Left cardiac atrium (tissue), 4 donors: ENCODE measurements around the gene ESPL1. TPM values are rescaled to one million over a fixed set of nuclear protein-coding genes. Genes with fewer than 3 reads are reported as not detected.

ENCODE experiments used
- ATAC-seq, 2 donors: fragments of 200-7000 bp; cut with Tn5 transposase; one replicate each; pipeline ENCODE4 v1.9.1; 2020; ENCODE audit warnings: mild to moderate bottlenecking in 2 of 2, moderate library complexity in 2 of 2
- DNase-seq: peaks from one replicate; pipeline ENCODE4 v3.0.0-alpha.2; 2020
- intact Hi-C, 2 donors: fragments of 100-400 bp; cut with DNase I; formaldehyde crosslinking; loops; one replicate each; pipeline versions ENCODE4 v1.14.1 to v1.15.1; 2022 to 2023
- long read RNA-seq: library from polyadenylated mRNA; unstranded; transcript quantifications from one replicate; pipeline ENCODE4 v2.0.0, GENCODE V29; 2021
- total RNA-seq, 2 donors: library from RNA; stranded (reverse); fragmentation: NEBNext Ultra II Directional; extraction: Animal tissue kit (Norgen Biotek cat#: 25700); gene quantifications; one replicate each; pipeline ENCODE4 v1.2.1, GENCODE V29; 2021
- donor health status: DM: no; HTN: yes; CAD: no.
- donor health status: DM: no; HTN: yes; CAD: no; lungs with severe emphysema.
- donor health status: DM: yes; HTN: yes; CAD: no.
- donor health status: Dilated cardiomyopathy.

Gene ESPL1
- total RNA-seq = 1 to 10 TPM in 1 of 2 donors, under 1 TPM in 1; 0.58 to 1.3 TPM
- long read RNA-seq = 0 reads

DNA sequence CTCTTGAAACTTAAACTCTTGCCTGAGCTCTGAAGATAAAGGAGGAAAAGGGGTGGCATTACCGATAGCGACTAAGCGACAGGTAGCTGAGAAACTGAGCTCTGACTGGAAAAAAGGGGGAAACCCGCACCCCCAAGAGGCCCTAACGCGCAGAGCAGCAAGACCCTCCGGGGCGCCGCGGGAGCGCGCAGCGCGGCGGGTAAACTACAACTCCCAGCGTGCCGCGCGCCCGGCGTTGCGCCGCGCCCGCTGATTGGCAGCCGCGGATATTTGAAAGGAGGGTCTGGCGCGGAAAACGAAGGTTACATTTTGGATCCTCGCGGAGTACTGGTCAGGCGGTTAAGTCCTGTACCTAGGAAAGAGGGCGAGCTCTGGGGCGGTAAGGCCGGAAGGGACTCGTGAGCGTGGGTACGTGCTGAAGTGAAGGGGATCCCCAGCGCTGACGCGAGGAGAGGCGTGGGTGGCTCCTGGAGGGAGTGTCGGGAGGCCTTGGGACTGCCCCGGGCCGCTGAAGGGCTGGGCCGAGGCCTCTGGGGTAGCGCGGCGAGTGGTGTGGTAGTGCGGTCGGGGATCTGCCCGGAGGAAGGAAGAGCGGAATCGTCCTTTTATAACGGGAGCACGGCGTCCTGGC is at the start of gene ESPL1:
Gene ESPL1, plus strand, starts transcription at position 301 of the 631 bp plus-strand sequence. CDS start 468 bp downstream, outside the sequence.
- intact Hi-C loops = loop anchor here in 1 of 2 donors (5.0 kb wide), 1 partner anchor 46 kb away; no protein-coding TSS in a partner anchor
- peak; percentile 95 to 96 for ATAC-seq

DNA sequence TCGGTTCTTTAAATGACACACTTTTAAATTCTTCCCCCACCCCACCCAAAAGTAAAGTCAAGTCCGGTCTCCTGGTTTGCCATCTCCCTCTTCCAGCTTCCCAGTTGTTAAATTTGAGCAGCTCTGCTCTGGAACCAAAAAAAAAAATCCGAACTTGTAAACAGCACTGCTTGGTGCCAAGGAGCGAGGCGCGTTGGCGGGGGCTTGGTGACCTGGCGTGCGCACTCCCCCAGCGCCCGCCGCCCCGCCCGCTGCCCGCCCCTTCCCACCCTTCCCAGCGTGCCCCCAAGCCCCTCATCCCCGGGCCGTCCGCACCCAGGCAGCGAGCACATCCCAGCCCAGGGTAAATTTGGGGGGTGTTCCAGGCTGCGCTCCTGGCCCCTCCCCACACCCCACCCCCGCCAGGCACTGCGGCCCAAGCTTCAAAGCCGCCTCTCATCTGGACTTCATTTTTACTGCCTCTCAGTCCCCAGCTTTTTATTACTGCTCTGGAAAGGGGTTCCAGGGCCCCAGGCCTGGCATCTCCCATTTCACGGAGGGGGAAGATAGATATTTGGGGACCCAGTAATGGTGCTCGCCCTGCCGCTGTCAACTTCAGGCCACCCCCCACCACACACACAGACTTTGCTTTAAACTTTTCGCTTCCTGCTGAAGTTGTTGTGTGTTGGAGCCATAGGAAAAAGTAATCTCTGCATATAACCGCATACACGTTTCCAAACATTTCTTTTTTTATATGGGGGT is 49.4 kb upstream of the ESPL1 start:
- no peak for DNase-seq
- no peak for ATAC-seq
- intact Hi-C loops = no loop called here

More for the DNA sequence above, at the start of gene ESPL1:
- DNase-seq = peak; percentile 81

DNA sequence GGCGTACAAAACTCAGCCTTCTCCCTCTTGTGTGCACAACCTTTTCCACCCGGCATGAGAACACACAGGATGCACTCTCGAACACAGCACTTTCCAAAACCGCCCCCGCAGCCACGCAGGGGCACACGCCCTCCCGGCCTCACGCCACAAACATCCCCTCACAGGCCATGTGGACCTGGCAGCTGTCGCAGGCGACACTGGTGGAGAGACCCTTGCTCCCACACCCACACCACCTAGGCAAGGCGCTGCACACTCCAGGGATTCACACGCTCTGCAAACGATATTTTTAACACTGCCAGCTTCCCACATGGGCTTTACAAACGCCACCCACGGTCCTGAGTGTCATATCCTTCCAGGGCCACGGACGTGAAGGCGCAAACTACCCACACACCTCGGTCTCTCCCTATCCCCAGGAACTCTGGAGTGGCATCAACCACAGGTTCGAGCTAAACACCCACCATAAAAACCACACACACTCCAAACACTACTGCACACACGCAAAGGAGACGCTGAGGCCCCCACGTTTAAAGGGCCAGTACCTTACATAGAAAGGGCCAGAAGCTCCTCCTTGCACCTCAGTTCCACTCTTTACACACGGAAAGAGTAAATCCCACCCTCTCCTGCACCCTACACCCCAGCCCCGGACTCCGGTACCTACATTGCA is 48.7 kb upstream of the ESPL1 start:
- ATAC-seq (no peak), DNase-seq (peak; percentile 63)
- intact Hi-C loops = no loop called here

DNA sequence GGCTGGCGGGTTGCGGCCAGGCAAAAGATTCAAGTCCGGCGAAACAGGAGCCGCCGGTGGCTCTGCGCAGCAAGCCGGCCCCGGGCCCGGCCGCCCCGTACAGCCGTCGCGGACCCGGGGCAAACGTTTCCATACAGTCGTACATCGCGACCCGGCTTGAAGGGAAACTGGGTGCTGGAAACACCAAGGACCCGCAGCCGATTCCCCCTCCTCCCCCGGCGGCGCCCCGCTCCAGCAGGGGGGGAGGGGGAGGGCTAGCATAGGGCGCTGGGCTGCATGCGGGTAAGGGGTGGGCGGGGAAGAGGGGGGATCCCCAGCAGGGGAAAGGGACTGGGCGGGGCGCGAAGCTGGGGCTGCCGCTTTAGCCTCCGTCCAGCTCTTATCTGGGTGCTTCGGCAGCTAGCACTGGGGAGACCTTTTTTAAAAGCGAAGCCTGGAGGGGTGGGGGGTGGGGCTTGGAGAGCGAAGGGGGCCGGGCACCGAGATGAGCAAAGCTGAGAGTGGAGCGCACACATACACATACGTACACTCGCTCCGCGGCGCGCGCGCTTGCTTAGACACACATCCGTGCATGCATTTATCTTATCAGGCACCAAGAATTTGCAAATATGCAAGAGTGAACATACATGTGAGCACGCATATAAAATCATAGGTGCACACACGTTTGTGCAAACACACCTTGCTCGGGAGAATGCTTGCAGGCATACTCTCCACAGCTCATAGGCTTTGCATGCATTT is 48.0 kb upstream of the ESPL1 start:
- peak; percentile 39 to 47 for ATAC-seq
- intact Hi-C loops = loop anchor here in 1 of 2 donors (1.0 to 5.0 kb wide), 2 partner anchors 47 to 101 kb away; partner anchors contain the start of genes AAAS and ESPL1
- peak; percentile 73 for DNase-seq

DNA sequence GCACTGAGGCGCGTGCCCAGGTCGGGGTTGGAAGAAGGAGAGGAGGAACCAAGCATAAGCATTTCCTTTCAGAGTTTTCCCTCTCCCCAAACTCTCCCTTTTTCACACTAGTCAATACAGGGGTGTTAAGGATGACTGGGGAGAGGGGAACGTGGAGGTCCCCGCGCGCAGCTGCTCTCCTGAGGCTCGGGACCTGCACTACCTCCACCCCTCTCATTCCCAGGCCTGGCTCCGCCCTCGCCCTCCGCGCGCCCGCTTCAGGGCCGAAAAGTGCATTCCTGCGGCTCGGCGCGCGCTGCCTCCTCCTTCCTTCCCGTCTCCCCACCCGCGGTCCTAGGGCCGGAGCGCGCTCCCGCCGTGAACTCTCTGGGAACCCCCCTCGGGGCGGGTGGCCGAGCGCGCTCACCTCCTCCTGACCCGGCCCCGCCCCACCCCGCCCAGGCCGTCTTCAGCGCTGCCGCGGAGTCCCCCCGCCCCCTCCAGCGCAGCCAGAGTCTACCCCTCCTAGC is 47.4 kb upstream of the ESPL1 start:
- DNase-seq (peak; percentile 94), ATAC-seq (peak; percentile 87 to 93)
- intact Hi-C loops = loop anchor here in 1 of 2 donors (1.0 to 5.0 kb wide), 2 partner anchors 47 to 101 kb away; partner anchors contain the start of genes AAAS and ESPL1

DNA sequence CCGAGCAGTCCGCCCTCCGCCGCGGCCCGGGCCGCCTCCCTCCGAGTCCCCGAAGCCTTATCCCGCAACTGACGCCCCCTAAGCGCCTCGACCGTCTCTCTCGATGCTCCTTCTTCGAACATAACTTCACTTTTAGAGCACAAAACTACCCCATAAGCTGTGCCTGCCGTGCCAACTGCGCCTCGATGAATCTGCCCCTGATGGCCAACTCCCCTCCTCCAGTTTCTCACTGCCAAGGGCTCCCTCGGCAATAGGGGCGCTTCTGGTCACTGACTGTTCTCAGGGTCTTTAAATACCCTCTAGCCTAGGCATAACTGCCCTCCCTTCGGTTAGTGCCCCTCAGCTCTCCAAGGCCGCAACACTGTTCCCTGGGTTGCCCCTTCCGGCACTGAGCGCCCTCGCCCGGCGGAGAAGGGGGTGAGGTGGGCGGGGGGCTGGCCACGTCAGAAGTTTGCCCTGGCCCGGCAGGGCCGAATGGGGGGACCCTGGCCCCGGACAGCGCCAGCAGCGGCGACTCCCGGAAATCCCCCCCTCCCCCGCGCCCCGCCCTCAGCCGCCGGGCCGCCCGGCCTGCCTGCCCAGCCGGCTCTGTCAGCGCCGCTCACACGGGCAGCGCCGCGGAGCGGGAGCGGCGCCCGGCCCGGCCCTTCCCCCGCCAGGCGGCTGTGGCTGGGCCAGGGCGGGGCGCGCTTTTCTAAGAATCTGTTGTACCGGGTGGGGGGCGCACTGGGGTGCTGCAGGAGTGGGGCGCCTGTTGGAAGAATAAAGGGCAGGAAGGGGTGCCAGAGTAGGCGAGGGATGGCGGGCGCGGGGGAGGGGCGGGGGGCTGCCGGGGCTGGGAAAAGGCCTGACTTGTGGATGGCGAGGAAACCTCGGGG is 46.7 kb upstream of the ESPL1 start:
- peak; percentile 63 to 66 for ATAC-seq
- intact Hi-C loops = loop anchor here in 1 of 2 donors (5.0 kb wide), 1 partner anchor 46 kb away; the partner anchor contains the start of gene ESPL1
- DNase-seq = peak; percentile 79

DNA sequence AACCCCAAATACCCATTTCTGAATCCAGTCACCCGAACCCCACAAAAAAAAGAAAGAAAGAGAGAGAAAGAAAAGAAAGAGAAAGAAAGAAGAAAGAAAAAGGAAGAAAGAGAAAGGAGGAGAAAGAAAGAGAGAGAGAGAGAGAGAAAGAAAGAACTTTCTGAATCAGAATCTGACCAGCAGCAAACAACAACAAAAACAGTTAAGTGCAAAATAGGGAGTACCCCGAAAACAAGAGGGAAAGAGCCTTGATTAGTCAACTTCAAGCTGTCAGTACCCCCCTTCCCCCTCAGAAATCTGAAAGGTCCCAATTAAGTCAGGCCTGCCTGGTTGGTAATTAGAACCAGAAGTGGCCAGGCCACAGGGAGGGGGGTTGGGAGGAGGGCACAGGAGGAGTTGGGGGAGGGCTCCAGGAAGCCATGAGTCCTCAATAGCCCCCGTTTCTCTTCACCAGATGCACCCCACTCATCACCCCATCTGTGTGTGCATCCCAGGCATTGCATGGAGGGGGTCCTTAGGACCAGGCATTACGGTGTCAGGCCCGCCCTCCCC is 45.9 kb upstream of the ESPL1 start:
- ATAC-seq = no peak
- no peak for DNase-seq
- intact Hi-C loops = loop anchor here in 1 of 2 donors (5.0 kb wide), 1 partner anchor 45 kb away; the partner anchor contains the start of gene ESPL1

DNA sequence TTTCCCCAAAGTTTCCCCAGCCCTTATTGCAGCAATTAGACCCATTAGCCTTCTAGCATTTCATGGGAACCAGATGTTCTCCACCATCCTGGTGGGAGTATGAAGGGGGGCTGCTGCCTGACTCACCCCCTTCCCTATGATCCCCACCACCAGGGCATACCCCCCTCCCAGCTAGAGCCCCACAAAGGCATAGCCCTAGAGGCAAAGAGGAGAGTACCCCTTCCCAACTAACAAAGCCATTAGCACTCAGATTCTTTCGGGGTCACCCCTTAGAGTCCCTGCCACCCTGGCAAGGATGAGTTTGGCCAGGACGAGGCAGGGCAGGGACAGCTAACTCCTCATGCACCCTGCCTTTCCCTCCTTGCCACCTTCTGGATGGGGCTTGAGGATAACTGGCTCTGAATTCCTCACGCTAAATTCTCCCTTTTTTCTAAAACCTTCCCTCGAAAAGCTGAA is 45.3 kb upstream of the ESPL1 start:
- intact Hi-C loops = loop anchor here in 1 of 2 donors (5.0 kb wide), 1 partner anchor 44 kb away; the partner anchor contains the start of gene ESPL1
- DNase-seq = no peak
- no peak for ATAC-seq

DNA sequence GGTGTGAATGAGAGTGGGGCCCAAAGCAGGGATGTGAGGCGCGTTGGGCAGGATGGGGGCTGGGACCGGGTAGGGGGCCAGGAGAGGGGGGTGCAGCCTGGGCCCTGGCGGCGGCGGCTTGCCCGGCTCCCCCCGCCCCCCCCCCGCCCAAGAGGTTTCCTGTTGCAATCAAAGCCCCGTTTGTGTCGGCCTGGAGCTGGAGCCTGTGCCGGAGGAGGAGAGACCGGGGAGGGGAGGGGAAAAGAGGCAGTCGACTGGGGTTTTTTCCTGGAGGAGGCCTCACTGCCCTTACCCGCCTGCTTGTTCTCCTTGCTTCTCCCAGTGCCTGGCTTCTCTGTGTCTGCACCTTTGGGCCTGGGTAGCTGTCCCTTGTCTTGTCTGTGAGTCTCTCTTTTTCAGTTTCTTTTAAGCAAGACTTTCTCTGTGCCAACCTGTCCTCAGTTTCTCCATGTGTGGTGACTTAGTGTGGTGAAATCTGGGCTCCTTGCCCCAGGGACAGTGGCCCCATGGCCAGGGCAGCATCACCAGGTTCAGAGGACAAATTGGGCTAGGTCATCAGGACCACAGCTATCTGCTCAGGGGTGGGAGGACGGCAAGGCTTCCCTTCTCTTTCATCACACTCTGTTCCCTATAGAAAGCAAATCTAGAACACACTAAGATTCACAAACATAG is 44.6 kb upstream of the ESPL1 start:
- intact Hi-C loops = loop anchor here in 1 of 2 donors (5.0 kb wide), 1 partner anchor 44 kb away; the partner anchor contains the start of gene ESPL1
- no peak for ATAC-seq
- DNase-seq = peak; percentile 62

DNA sequence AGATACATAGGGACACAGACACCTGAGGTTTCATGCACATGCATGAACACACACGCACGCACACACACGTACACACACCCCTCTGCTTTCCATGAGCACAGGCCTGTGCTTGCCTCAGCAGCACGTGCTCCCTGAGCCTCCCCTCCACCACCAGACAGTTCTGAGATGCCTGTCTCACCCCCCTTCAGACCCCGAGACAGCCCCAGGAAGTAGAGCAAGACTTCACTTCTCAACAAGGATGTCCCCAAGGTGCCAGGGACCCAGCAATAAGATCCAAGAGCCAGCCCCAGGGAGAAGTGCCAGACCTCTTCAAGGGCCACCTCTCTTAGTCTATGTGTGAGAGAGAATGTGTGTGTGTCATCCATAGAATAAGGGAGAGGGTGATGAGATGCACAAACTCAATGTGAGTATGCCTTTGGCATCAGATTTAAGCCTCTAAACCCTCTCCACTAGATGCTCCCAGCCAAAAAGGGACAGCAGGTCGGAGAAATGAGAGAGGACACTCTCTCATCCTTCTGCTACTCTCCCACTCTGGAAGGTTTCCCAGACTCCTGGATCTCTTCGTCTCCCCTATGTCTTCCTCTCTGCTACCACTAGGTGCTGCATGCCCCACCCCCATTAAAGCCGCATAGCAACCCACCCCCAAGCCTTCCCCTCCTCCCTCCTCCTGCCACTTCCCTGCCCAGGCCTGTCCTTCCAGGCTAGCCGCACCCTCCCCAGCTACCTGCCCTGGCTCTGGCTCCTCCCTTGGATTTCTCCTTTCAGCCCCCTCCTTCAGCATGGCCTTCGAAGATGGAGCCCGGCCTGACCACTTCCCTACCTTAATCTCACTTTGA is 43.8 kb upstream of the ESPL1 start:
- ATAC-seq (no peak), DNase-seq (no peak)
- intact Hi-C loops = loop anchor here in 1 of 2 donors (5.0 kb wide), 1 partner anchor 43 kb away; the partner anchor contains the start of gene ESPL1

DNA sequence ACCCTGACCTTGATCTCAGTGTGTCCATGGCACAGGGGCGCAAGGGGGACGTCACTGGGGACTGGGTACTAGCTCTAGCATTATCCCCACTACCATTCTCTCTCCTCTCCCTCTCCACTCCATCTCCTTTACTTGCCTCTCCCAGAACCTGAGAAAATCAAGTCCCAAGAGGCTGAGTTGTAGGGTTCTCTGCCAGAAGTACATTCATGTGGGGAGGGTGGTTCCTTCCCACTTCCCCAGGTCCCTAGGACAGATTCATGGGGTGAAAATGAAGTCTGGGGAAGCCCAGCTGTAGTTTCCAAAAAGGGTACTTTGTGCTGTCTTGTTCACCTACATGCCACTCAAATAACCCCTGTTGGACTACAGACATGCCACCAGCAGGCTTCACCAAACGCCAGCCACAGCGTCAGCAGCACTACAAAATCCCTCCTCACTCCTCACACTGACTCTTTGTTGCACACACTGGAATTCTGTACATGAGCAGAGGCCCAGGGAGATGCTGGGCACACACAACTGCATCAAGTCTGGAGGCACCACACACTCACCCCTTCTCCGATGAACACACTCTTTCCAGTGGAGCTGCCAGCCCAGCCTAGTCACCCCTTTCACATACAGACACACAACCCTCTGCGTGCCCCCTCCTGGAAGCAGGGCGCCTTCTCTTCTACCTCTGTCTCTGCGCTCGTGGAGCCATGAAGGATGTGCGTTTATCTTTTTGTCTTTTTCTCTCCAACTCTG is 43.0 kb upstream of the ESPL1 start:
- no peak for ATAC-seq
- no peak for DNase-seq
- intact Hi-C loops = loop anchor here in 1 of 2 donors (5.0 kb wide), 1 partner anchor 42 kb away; the partner anchor contains the start of gene ESPL1

DNA sequence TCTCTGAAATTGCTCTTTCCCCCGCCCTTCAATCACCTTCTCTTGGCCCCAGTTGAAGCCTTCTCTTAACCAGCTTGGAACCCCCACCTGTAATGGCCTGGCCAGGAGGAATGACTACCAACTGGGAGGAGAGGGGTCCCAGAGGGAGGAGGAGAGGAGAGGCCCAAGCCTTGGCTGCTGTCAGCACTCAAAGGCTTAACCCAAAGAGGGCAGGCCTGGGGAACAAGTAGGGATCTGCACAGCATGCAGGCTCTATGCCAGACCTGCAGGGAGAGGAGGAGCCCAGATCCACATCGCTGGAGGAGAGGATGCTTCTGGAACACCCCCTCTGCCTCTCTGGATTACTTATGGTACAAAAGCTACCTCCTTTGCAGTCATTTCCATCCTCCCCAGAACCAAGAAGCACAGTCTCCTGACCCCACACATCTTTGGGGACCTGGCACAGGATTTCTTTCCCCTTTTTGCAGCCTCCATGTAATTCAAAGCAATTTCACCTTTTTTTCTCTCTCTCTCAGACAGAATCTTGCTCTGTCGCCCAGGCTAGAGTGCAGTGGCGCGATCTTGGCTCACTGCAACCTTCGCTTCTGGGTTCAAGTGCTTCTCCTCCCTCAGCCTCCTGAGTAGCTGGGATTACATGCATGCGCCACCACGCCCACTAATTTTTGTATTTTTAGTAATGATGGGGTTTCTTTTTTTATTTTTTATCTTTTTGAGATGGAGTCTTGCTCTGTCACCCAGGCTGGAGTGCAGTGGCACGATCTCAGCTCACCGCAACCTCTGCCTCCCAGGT is 42.3 kb upstream of the ESPL1 start:
- ATAC-seq (no peak), DNase-seq (no peak)
- intact Hi-C loops = no loop called here

DNA sequence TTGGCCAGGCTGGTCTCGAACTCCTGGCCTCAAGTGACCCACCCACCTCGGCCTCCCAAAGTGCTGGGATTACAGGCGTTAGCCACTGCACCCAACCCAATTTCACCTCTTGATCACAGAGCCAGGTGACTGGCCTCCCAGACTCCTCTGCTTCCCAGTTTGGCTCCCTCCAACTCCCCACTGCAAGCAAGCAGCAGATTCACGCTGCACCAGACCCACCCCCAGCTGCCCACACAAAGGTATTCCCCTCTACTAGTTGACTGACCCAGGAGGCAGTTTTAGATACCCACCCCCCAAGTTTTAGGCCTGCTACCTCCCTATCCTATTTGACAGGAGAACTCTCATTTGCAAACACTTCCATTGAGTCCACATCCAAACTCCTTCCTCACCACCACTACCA is 41.3 kb upstream of the ESPL1 start:
- intact Hi-C loops = no loop called here
- DNase-seq = no peak
- ATAC-seq = no peak

DNA sequence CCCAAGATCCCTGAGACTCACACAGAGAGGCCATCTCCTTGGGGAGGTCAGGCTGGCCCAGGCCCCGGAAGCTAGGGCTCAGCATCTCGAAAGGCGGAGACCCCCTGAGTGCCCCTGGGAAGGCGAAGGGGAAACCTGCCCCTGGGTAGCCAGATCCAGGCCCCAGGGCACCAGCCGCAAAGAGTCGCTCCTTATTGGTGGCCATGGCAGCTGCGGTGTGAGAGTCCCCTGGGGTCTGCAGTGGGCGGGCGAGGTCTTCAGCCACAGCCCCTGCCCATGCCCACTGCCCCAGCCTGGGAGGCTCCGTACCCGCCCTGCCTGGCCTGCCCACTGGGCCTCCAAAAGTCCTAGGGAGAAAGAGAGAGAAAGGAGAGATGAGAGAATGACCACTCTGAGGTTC is 40.8 kb upstream of the ESPL1 start:
- no peak for DNase-seq
- no peak for ATAC-seq
- intact Hi-C loops = no loop called here
